T-helper 2 cell treated with Interferon-gamma antibody and Interleukin-4, amounts not matched to agents 5 μg/mL and 100 μg/mL, for 36 hours (primary cell): ENCODE data around the gene TTC39A.
"Not testable (repeated sequence)": the region's sequence is repeated elsewhere in the genome, so short reads cannot be mapped to it uniquely, and the experiment has no call there.

Source experiments
- DNase-seq: peaks from one replicate; pipeline ENCODE4 v3.0.0; 2021; ENCODE audit warnings: low spot score
- H3K27ac Mint-ChIP-seq: one replicate; pipeline ENCODE4 v1.8.0; 2021; ENCODE audit warnings: mild to moderate bottlenecking, mixed read lengths
- H3K27me3 Mint-ChIP-seq: one replicate; pipeline ENCODE4 v1.8.0; 2021; ENCODE audit warnings: low read depth, mixed read lengths
- H3K36me3 Mint-ChIP-seq: one replicate; pipeline ENCODE4 v1.8.0; 2021; ENCODE audit warnings: low read depth, mixed read lengths
- H3K4me1 Mint-ChIP-seq: one replicate; pipeline ENCODE4 v1.8.0; 2021; ENCODE audit warnings: low read depth, mixed read lengths
- H3K4me3 Mint-ChIP-seq: one replicate; pipeline ENCODE4 v1.8.0; 2022; ENCODE audit warnings: mild to moderate bottlenecking, moderate library complexity, mixed read lengths
- H3K9me3 Mint-ChIP-seq: one replicate; pipeline ENCODE4 v1.8.0; 2021; ENCODE audit warnings: mixed read lengths

TTC39A gene

GRCh38 chr1:51266791-51267190, 63.6 kb downstream of the TTC39A start:
- DNase-seq, result no peak
- H3K4me1 Mint-ChIP-seq, result peaks cover 50% of the 10 kb centered on the region
- H3K4me3 Mint-ChIP-seq, result no peak overlapping the region
- H3K27me3 Mint-ChIP-seq, result no peaks in the 10 kb centered on the region
- H3K9me3 Mint-ChIP-seq, result no peaks in the 10 kb centered on the region
- H3K36me3 Mint-ChIP-seq, result peaks cover 30% of the 10 kb centered on the region
- peak overlapping the region; percentile 33 for H3K27ac Mint-ChIP-seq

- Mint-ChIP-seq H3K27me3 (no peaks in the 10 kb centered on the region), H3K27ac (peak overlapping the region; percentile 47), H3K4me3 (peak overlapping the region; percentile 19), H3K9me3 (no peaks in the 10 kb centered on the region), H3K4me1 (peaks cover 56% of the 10 kb centered on the region), H3K36me3 (peaks cover 28% of the 10 kb centered on the region)
- no peak for DNase-seq
Measured at GRCh38 chr1:51266181-51266580, 64.2 kb downstream of the TTC39A start.

GRCh38 chr1:51265618-51266017, 64.7 kb downstream of the TTC39A start:
- Mint-ChIP-seq H3K27ac (peak overlapping the region; percentile 28), H3K27me3 (no peaks in the 10 kb centered on the region), H3K4me3 (no peak overlapping the region), H3K36me3 (peaks cover 24% of the 10 kb centered on the region), H3K4me1 (peaks cover 57% of the 10 kb centered on the region), H3K9me3 (no peaks in the 10 kb centered on the region)
- DNase-seq, result no peak

- Mint-ChIP-seq H3K9me3 (no peaks in the 10 kb centered on the region), H3K27me3 (no peaks in the 10 kb centered on the region), H3K4me1 (peaks cover 63% of the 10 kb centered on the region), H3K4me3 (no peak overlapping the region), H3K36me3 (peaks cover 19% of the 10 kb centered on the region), H3K27ac (peak overlapping the region; percentile 33)
- DNase-seq, result no peak
Measured at GRCh38 chr1:51264451-51264850, 65.9 kb downstream of the TTC39A start.

GRCh38 chr1:51263147-51263877, 67.0 kb downstream of the TTC39A start:
- Mint-ChIP-seq H3K36me3 (peaks cover 11% of the 10 kb centered on the region), H3K27ac (no peak overlapping the region), H3K9me3 (no peaks in the 10 kb centered on the region), H3K4me3 (no peak overlapping the region), H3K4me1 (peaks cover 68% of the 10 kb centered on the region), H3K27me3 (no peaks in the 10 kb centered on the region)
- DNase-seq, result no peak

GRCh38 chr1:51255331-51255730, 75.0 kb downstream of the TTC39A start:
- H3K4me3 Mint-ChIP-seq, result no peak overlapping the region
- DNase-seq, result no peak
- H3K9me3 Mint-ChIP-seq, result no peaks in the 10 kb centered on the region
- peaks cover 5% of the 10 kb centered on the region for H3K36me3 Mint-ChIP-seq
- peaks cover 32% of the 10 kb centered on the region for H3K4me1 Mint-ChIP-seq
- no peak overlapping the region for H3K27ac Mint-ChIP-seq
- no peaks in the 10 kb centered on the region for H3K27me3 Mint-ChIP-seq

GRCh38 chr1:51253691-51254090, 76.7 kb downstream of the TTC39A start:
- H3K4me1 Mint-ChIP-seq, result peaks cover 21% of the 10 kb centered on the region
- H3K27ac Mint-ChIP-seq, result no peak overlapping the region
- peaks cover 5% of the 10 kb centered on the region for H3K36me3 Mint-ChIP-seq
- no peaks in the 10 kb centered on the region for H3K9me3 Mint-ChIP-seq
- no peaks in the 10 kb centered on the region for H3K27me3 Mint-ChIP-seq
- DNase-seq, result no peak
- no peak overlapping the region for H3K4me3 Mint-ChIP-seq

GRCh38 chr1:51252366-51252765, 78.0 kb downstream of the TTC39A start:
- DNase-seq, result no peak
- Mint-ChIP-seq H3K4me3 (no peak overlapping the region), H3K4me1 (peaks cover 20% of the 10 kb centered on the region)

GRCh38 chr1:51251165-51251564, 79.2 kb downstream of the TTC39A start:
- H3K4me3 Mint-ChIP-seq, H3K27ac Mint-ChIP-seq, H3K27me3 Mint-ChIP-seq, DNase-seq, H3K36me3 Mint-ChIP-seq, H3K9me3 Mint-ChIP-seq: not testable (repeated sequence)
- peaks cover 28% of the 10 kb centered on the region for H3K4me1 Mint-ChIP-seq

More at GRCh38 chr1:51252366-51252765, 78.0 kb downstream of the TTC39A start:
- Mint-ChIP-seq H3K36me3 (peaks cover 5% of the 10 kb centered on the region), H3K27ac (no peak overlapping the region), H3K27me3 (no peaks in the 10 kb centered on the region), H3K9me3 (no peaks in the 10 kb centered on the region)

- H3K9me3 Mint-ChIP-seq, H3K4me3 Mint-ChIP-seq, H3K27ac Mint-ChIP-seq, H3K27me3 Mint-ChIP-seq, DNase-seq, H3K36me3 Mint-ChIP-seq: not testable (repeated sequence)
- peaks cover 29% of the 10 kb centered on the region for H3K4me1 Mint-ChIP-seq
Measured at GRCh38 chr1:51250729-51251128, 79.6 kb downstream of the TTC39A start.

GRCh38 chr1:51249445-51249844, 80.9 kb downstream of the TTC39A start:
- Mint-ChIP-seq H3K27ac (no peak overlapping the region), H3K36me3 (peaks cover 12% of the 10 kb centered on the region), H3K4me1 (peaks cover 33% of the 10 kb centered on the region), H3K27me3 (no peaks in the 10 kb centered on the region), H3K9me3 (no peaks in the 10 kb centered on the region), H3K4me3 (no peak overlapping the region)
- DNase-seq, result no peak

GRCh38 chr1:51247499-51247898, 82.9 kb downstream of the TTC39A start:
- Mint-ChIP-seq H3K4me1 (peaks cover 35% of the 10 kb centered on the region), H3K27ac (peak overlapping the region; percentile 28), H3K36me3 (peaks cover 14% of the 10 kb centered on the region), H3K27me3 (no peaks in the 10 kb centered on the region), H3K4me3 (no peak overlapping the region), H3K9me3 (no peaks in the 10 kb centered on the region)
- no peak for DNase-seq

- H3K4me3 Mint-ChIP-seq, result no peak overlapping the region
- H3K27ac Mint-ChIP-seq, result peak overlapping the region; percentile 28
- peaks cover 12% of the 10 kb centered on the region for H3K36me3 Mint-ChIP-seq
- H3K9me3 Mint-ChIP-seq, result no peaks in the 10 kb centered on the region
- peaks cover 34% of the 10 kb centered on the region for H3K4me1 Mint-ChIP-seq
- DNase-seq, result no peak
- no peaks in the 10 kb centered on the region for H3K27me3 Mint-ChIP-seq
Measured at GRCh38 chr1:51247022-51247421, 83.3 kb downstream of the TTC39A start.

- H3K4me3 Mint-ChIP-seq, result no peak overlapping the region
- no peak overlapping the region for H3K27ac Mint-ChIP-seq
- H3K27me3 Mint-ChIP-seq, result no peaks in the 10 kb centered on the region
- DNase-seq, result no peak
- H3K9me3 Mint-ChIP-seq, result no peaks in the 10 kb centered on the region
- H3K4me1 Mint-ChIP-seq, result peaks cover 54% of the 10 kb centered on the region
- peaks cover 18% of the 10 kb centered on the region for H3K36me3 Mint-ChIP-seq
Measured at GRCh38 chr1:51242546-51242945, 87.8 kb downstream of the TTC39A start.

GRCh38 chr1:51241119-51241518, 89.2 kb downstream of the TTC39A start:
- Mint-ChIP-seq H3K4me1 (peaks cover 40% of the 10 kb centered on the region), H3K36me3 (peaks cover 14% of the 10 kb centered on the region), H3K9me3 (no peaks in the 10 kb centered on the region), H3K27me3 (no peaks in the 10 kb centered on the region), H3K4me3 (peak overlapping the region; percentile 35), H3K27ac (peak overlapping the region; percentile 23)
- DNase-seq, result no peak
